NCI-H345 (cell line): Measurements from ENCODE around the gene MST1.

ENCODE experiments used
- DNase-seq: peaks from one replicate; lab custom pipeline; 2025; lab: John Stamatoyannopoulos, UW

The MST1 gene

GRCh38 chr3:49655731-49656285 is 33.5 kb downstream of the MST1 start:
- DNase-seq, result no peak

GRCh38 chr3:49654955-49655556 is 34.2 kb downstream of the MST1 start:
- DNase-seq, result peak; percentile 83

DNA sequence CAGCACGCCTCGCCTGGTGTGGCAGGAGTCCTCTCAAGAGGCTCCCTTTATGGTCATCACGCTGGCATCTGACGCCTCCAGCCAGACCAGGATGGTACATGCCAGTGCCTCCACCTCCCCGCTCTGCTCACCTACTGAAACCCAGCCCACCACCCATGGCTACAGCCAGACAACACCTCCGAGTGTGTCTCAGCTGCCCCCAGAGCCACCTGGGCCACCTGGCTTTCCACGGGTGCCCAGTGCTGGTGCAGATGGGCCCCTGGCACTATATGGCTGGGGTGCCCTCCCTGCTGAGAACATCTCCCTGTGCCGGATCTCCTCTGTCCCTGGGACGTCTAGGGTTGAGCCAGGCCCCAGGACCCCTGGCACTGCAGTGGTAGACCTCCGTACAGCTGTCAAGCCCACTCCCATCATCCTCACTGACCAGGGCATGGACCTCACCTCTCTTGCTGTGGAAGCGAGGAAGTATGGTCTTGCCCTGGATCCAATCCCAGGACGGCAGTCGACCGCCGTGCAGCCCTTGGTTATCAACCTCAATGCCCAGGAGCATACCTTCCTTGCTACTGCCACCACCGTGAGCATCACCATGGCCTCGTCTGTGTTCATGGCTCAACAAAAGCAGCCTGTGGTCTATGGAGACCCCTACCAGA is 35.0 kb downstream of the MST1 start:
- DNase-seq, result no peak

- no peak for DNase-seq
These were observed 35.7 kb downstream of the MST1 start for GRCh38 chr3:49653621-49654020.

GRCh38 chr3:49652903-49653415 is 36.3 kb downstream of the MST1 start:
- DNase-seq, result no peak

DNA sequence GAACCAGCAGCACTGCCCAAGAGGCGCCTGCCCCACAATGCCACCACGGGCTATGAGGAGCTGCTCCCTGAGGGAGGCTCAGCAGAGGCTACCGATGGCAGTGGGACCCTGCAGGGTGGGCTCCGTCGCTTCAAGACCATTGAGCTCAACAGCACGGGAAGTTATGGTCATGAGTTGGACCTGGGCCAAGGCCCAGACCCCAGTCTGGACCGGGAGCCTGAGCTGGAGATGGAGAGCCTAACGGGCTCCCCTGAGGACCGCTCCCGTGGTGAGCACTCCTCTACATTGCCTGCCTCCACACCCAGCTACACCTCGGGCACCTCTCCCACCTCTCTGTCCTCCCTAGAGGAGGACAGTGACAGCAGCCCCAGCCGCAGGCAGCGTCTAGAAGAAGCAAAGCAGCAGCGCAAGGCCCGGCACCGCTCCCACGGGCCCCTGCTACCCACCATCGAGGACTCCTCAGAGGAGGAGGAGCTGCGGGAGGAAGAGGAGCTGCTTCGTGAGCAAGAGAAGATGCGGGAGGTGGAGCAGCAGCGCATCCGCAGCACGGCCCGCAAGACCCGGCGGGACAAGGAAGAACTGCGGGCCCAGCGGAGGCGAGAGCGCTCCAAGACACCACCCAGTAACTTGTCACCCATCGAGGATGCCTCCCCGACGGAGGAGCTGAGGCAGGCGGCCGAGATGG is 36.9 kb downstream of the MST1 start:
- no peak for DNase-seq

DNA sequence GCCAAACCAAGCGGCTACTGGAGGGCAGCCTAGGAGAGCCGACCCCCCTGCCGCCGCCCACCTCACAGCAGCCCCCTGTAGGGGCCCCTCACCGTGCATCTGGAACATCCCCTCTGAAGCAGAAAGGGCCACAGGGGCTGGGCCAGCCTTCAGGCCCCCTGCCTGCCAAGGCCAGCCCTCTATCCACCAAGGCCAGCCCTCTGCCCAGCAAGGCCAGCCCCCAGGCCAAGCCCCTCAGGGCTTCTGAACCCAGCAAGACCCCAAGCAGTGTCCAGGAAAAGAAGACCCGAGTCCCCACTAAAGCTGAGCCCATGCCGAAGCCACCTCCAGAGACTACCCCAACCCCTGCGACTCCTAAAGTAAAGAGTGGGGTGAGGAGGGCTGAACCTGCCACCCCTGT is 38.6 kb downstream of the MST1 start:
- DNase-seq, result no peak

DNA sequence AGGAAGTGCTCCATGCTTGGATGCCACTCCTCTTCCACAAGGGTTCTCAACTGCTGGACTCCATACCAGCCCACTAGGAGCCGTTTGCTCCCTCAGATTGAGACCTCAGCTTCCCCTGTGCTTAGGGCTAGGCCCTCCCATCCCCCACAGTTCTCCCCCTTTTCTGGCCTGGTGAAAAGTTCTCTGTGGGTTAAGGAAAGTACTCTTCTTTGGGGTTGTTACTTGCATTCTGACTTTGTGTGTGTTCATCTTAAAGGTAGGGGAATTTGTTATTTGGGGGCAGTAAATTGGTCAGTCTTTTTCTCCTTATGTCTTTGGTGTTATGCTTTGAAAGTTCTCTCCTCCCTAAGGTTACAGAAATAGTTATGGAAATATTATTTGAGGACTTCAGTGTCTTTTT is 39.1 kb downstream of the MST1 start:
- DNase-seq, result no peak

DNA sequence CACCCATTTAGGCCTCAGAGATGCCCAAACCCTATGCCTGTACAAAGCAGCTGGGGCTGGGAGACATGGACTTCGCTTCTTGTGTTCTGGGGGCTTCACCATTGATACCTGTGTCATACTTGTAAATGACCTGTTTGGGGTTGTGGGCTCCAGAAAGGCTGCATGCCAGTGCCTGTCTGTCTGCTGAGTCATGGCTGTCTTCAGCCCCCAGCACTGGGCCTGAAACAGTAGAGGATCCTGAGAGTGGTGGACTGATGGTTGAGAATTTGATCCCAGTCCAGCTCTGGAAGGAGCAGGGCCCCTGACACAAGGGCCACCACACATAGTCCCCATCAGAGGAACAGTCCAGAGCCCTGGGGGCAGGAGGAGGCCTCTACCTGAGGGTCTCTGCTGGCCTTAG is 39.7 kb downstream of the MST1 start:
- no peak for DNase-seq

GRCh38 chr3:49648354-49649019 is 40.8 kb downstream of the MST1 start:
- DNase-seq, result no peak

- DNase-seq, result peak; percentile 16
These were observed 41.5 kb downstream of the MST1 start for GRCh38 chr3:49647741-49648140.

DNA sequence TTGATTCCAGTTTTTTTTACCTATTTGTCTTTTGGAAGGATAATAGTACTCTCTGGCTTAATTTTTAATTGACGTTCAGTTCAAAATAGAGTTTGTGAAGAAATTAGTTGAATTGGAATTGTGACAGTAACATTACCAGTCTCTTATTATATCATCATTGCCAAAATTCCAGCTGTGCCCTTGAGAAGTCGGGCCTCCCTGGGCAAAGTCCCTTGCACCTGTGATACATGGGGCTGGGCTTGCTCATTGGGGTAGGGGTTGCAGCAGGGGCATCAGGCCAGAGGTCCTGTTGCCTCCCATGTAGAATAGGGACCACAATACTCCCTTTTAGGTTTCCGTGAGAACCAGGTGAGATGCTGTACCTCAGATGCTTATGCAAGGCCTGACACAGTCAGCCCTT is 43.0 kb downstream of the MST1 start:
- DNase-seq, result no peak

- no peak for DNase-seq
These were observed 44.6 kb downstream of the MST1 start for GRCh38 chr3:49644684-49645083.

DNA sequence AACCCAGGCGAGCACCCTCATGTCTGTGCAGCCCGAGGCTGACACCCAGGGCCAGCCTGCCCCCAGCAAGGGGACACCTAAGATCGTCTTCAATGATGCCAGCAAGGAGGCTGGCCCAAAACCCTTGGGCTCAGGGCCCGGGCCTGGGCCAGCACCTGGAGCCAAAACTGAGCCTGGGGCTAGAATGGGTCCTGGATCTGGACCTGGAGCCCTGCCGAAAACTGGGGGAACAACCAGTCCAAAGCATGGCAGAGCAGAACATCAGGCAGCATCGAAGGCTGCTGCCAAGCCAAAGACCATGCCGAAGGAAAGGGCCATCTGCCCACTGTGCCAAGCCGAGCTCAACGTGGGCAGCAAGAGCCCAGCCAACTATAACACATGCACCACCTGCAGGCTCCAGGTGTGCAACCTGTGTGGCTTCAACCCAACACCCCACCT is 46.5 kb downstream of the MST1 start:
- DNase-seq, result no peak

DNA sequence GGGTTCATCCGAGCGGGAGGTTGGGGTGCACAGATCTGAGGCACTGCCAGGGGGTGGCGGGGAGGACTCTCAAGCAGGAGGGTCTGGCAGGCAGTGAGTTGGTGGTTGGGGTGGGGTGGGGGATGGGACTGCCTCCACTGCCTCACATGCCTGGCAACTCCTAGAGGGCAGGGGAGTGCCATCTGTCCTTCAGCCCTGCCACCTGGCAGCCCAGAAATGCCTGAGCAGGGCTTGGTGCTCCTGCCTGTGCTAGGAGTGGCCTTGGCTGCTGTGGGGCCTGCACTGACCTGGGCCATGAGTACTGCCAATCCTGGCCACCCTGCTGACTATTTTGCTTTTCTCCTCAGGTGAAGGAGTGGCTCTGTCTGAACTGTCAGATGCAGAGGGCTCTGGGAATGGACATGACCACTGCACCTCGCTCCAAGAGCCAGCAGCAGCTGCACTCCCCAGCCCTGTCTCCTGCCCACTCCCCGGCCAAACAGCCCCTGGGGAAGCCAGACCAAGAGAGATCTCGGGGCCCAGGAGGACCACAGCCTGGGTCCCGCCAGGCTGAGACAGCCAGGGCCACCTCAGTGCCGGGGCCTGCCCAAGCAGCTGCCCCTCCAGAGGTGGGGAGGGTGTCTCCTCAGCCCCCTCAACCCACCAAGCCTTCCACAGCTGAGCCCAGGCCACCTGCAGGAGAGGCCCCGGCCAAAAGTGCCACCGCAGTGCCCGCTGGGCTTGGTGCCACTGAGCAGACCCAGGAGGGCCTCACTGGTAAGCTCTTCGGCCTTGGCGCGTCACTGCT is 47.2 kb downstream of the MST1 start:
- DNase-seq, result no peak

- DNase-seq, result no peak
These were observed 48.0 kb downstream of the MST1 start for GRCh38 chr3:49641292-49641691.

GRCh38 chr3:49639551-49639950 is 49.7 kb downstream of the MST1 start:
- DNase-seq, result no peak

- DNase-seq, result no peak
These were observed 50.8 kb downstream of the MST1 start for GRCh38 chr3:49638445-49638844.

- no peak for DNase-seq
These were observed 52.2 kb downstream of the MST1 start for GRCh38 chr3:49636883-49637609.

- no peak for DNase-seq
These were observed 54.5 kb downstream of the MST1 start for GRCh38 chr3:49634736-49635135.
